Keratinocyte (primary cell): ENCODE results near the gene PFN2.

ENCODE experiments used
- EZH2 ChIP-seq: IDR thresholded peaks from one replicate; pipeline ENCODE4 v1.6.1; 2012; ENCODE audit warnings: inconsistent platforms, mild to moderate bottlenecking, low read length, moderate library complexity
- TF ChIP-seq, protein P1 (sequence below), 3 experiments: IDR thresholded peaks in 1 of 3; conservative IDR thresholded peaks in 1 of 3; optimal IDR thresholded peaks in 1 of 3; 2 replicates in 2 of 3; 3 replicates in 1 of 3; pipeline versions ENCODE3 to v1.5.1; 2011; ENCODE audit warnings: low read length in 3 of 3, mild to moderate bottlenecking in 3 of 3, moderate library complexity in 2 of 3, control low read depth in 1 of 3, inconsistent platforms in 1 of 3; ENCODE audit not compliant: insufficient read depth in 2 of 3; ENCODE audit errors: extremely low read depth in 1 of 3

DNA sequence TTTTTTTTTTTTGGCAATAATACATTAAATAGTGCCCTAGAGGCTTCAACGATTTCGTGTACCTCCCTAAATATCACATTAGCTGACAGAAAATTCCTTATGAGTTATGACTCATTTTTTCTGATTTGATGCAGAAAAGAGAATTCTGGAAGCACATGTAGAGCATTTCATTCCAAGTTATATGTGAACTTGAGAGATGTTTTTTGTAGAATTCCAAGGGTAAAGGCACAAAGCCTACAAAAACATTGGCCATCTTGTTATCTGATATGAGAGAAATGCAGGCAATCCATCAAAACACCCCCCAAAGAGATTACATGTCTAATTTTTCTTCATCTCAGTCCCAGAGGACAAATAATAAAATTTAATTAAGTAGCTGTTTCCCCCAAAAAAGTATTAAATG, 6.7 kb upstream of the PFN2 start:
- TF ChIP-seq, protein P1, sequence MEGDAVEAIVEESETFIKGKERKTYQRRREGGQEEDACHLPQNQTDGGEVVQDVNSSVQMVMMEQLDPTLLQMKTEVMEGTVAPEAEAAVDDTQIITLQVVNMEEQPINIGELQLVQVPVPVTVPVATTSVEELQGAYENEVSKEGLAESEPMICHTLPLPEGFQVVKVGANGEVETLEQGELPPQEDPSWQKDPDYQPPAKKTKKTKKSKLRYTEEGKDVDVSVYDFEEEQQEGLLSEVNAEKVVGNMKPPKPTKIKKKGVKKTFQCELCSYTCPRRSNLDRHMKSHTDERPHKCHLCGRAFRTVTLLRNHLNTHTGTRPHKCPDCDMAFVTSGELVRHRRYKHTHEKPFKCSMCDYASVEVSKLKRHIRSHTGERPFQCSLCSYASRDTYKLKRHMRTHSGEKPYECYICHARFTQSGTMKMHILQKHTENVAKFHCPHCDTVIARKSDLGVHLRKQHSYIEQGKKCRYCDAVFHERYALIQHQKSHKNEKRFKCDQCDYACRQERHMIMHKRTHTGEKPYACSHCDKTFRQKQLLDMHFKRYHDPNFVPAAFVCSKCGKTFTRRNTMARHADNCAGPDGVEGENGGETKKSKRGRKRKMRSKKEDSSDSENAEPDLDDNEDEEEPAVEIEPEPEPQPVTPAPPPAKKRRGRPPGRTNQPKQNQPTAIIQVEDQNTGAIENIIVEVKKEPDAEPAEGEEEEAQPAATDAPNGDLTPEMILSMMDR (optimal IDR thresholded peaks at IDR 0.05 in 1 of 3, IDR thresholded peaks at IDR 0.05 in 1 of 3, conservative IDR thresholded peaks at IDR 0.05 in 1 of 3; ENCODE audit: extremely low read depth in 1 of 3, insufficient read depth in 2 of 3, low read length in 3 of 3) = no peak
- no peak for TF ChIP-seq EZH2
